Neuronal stem cell (in vitro differentiated cells): ENCODE data around the gene EIF4A3. TPM values are rescaled to one million over a fixed set of nuclear protein-coding genes. Genes with fewer than 3 reads are reported as not detected.

ENCODE experiments used
- DNase-seq: peaks from one replicate; pipeline ENCODE4 v3.0.0-alpha.2; 2013; ENCODE audit warnings: low spot score
- H2AFZ ChIP-seq: one replicate; pipeline ENCODE4 v1.6.1; 2013; ENCODE audit warnings: mild to moderate bottlenecking, low read length, inconsistent platforms
- H2AK5ac ChIP-seq: 2 replicates; pipeline ENCODE4 v1.6.1; 2013; ENCODE audit warnings: low read depth, mild to moderate bottlenecking, inconsistent platforms, low read length, moderate library complexity, mixed read lengths
- H2BK120ac ChIP-seq: 2 replicates; pipeline ENCODE4 v1.6.1; 2013; ENCODE audit warnings: low read depth, mild to moderate bottlenecking, inconsistent platforms, low read length, moderate library complexity, mixed read lengths
- H2BK12ac ChIP-seq: one replicate; pipeline ENCODE4 v1.6.1; 2013; ENCODE audit warnings: low read length, inconsistent platforms
- H2BK15ac ChIP-seq: 2 replicates; pipeline ENCODE4 v1.6.1; 2013; ENCODE audit warnings: mild to moderate bottlenecking, low read length, inconsistent platforms, mixed read lengths
- H2BK5ac ChIP-seq: one replicate; pipeline ENCODE4 v1.6.1; 2013; ENCODE audit warnings: inconsistent platforms, mild to moderate bottlenecking, low read length, moderate library complexity
- H3K14ac ChIP-seq: one replicate; pipeline ENCODE4 v1.6.1; 2013; ENCODE audit warnings: low read length, inconsistent platforms
- H3K18ac ChIP-seq: 2 replicates; pipeline ENCODE4 v1.6.1; 2013; ENCODE audit warnings: low read length, inconsistent platforms
- H3K23ac ChIP-seq: 2 replicates; pipeline ENCODE4 v1.6.1; 2013; ENCODE audit warnings: low read depth, mild to moderate bottlenecking, mixed read lengths, low read length, inconsistent platforms; ENCODE audit not compliant: poor library complexity
- H3K27ac ChIP-seq: replicated peaks from 3 replicates; pipeline ENCODE4 v1.5.1; 2013; ENCODE audit warnings: low read length, inconsistent platforms
- H3K27me3 ChIP-seq, 3 experiments: 2 replicates each; pipeline ENCODE4 v1.6.1; 2013; ENCODE audit warnings: low read length in 3 of 3, mild to moderate bottlenecking in 2 of 3, inconsistent platforms in 1 of 3, low read depth in 1 of 3, mixed read lengths in 1 of 3, moderate library complexity in 1 of 3; ENCODE audit not compliant: control insufficient read depth in 3 of 3, insufficient read depth in 3 of 3
- H3K36me3 ChIP-seq, 2 donors: replicated peaks in 1 of 2; 2 replicates each; pipeline ENCODE4 v1.6.1; 2013; ENCODE audit warnings: low read length in 2 of 2; ENCODE audit not compliant: control insufficient read depth in 2 of 2, insufficient read depth in 2 of 2
- H3K4ac ChIP-seq: 2 replicates; pipeline ENCODE4 v1.6.1; 2013; ENCODE audit warnings: inconsistent platforms, mild to moderate bottlenecking, low read length, moderate library complexity
- H3K4me1 ChIP-seq, 2 donors: 1 replicate in 1 of 2; 2 replicates in 1 of 2; pipeline ENCODE4 v1.6.1; 2013; ENCODE audit warnings: low read length in 2 of 2, low read depth in 1 of 2; ENCODE audit not compliant: control insufficient read depth in 2 of 2, insufficient read depth in 1 of 2
- H3K4me2 ChIP-seq: one replicate; pipeline ENCODE4 v1.6.1; 2013; ENCODE audit warnings: mild to moderate bottlenecking, low read length, inconsistent platforms; ENCODE audit not compliant: insufficient read depth, poor library complexity, severe bottlenecking
- H3K4me3 ChIP-seq, 2 donors: 2 replicates each; pipeline ENCODE4 v1.5.1; 2013; ENCODE audit warnings: low read length in 2 of 2, mild to moderate bottlenecking in 2 of 2, inconsistent platforms in 1 of 2, moderate library complexity in 1 of 2
- H3K79me1 ChIP-seq: one replicate; pipeline ENCODE4 v1.6.1; 2013; ENCODE audit warnings: low read depth, mild to moderate bottlenecking, inconsistent platforms, low read length, moderate library complexity
- H3K9ac ChIP-seq: one replicate; pipeline ENCODE4 v1.6.1; 2013; ENCODE audit warnings: mild to moderate bottlenecking, low read depth, low read length, inconsistent platforms; ENCODE audit not compliant: poor library complexity
- H3K9me3 ChIP-seq, 2 donors: replicated peaks in 1 of 2; 2 replicates each; pipeline versions ENCODE3 to v1.6.1; 2013; ENCODE audit warnings: low read length in 2 of 2, mild to moderate bottlenecking in 2 of 2, inconsistent platforms in 1 of 2, low read depth in 1 of 2, mixed read lengths in 1 of 2, moderate library complexity in 1 of 2; ENCODE audit not compliant: control insufficient read depth in 2 of 2, insufficient read depth in 1 of 2
- H4K8ac ChIP-seq: one replicate; pipeline ENCODE4 v1.6.1; 2013; ENCODE audit warnings: low read depth, mild to moderate bottlenecking, inconsistent platforms, low read length, moderate library complexity
- H4K91ac ChIP-seq: one replicate; pipeline ENCODE4 v1.6.1; 2013; ENCODE audit warnings: low read length, low read depth, mild to moderate bottlenecking, inconsistent platforms; ENCODE audit not compliant: poor library complexity
- WGBS, 2 donors: extraction: QIAGEN DNeasy Blood & Tissue Kit; methylation state at CpG; one replicate each; pipeline ENCODE4 v1.1.7; 2013; ENCODE audit warnings: missing lambda C conversion rate in 2 of 2, mixed read lengths in 1 of 2; ENCODE audit not compliant: insufficient read length in 2 of 2, insufficient replicate concordance in 1 of 2; ENCODE audit errors: extremely low coverage in 2 of 2; 5-methylcytosine and 5-hydroxymethylcytosine counted together
- polyA plus RNA-seq, 2 experiments: library from polyadenylated mRNA; stranded (reverse); fragments of 200-250 nt; gene quantifications; one replicate each; pipeline ENCODE4 v1.2.3, GENCODE V29; 2013

The EIF4A3 gene
- 66.1 TPM for polyA plus RNA-seq (2013, experiment 1 of 2)
- 64.7 TPM for polyA plus RNA-seq (2013, experiment 2 of 2)

DNA sequence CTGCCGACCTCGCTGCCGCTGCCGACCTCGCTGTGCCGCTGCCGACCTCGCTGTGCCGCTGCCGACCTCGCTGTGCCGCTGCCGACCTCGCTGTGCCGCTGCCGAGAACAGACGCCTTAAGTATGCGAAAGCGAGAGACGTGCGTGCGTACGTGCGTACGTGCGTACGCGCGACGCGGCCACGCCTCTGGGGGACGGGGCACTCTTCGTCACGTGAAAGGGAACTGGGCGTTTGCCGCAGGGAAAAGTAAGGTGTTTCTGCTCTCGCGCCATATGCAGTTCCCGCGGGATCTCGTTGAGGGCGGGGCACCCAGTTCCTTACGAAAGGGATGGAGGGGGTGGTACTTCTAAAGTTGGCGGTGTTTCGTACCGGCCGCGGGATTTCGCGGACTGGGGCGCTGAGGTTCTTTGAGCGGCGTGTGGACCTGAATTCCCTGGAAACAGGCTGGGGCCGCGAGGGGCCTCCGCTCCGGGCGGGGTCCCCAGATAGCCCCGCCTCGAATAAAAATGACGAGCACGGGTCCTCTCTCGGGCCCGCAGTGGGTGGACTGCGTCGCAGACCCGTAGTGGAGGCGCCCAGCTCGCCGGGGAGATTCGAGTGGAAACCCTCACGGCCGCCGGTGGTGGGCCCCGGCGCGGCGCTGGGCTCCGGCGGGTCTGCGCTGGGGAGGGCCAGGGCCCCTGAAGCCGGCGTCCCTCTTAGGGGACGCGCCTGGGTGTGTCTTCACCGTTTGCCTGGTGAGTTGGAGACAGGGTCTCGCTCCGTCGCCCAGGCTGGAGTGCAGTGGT, at the start of gene EIF4A3:
EIF4A3 (minus strand) TSS at position 94 of the 788 bp plus-strand sequence. CDS start 167 bp downstream, outside the sequence.
- no CpG with 5 or more reads among the region's 90 CpGs for WGBS, 2 donors
- Histone ChIP-seq H3K27ac (peak within 1 kb of the TSS; percentile 62), H2BK15ac (no peak within 1 kb of the TSS), H3K9me3 (no peaks in the 10 kb centered on the region), H3K14ac (no peak within 1 kb of the TSS), H4K91ac (no peak within 1 kb of the TSS), H2BK120ac (peak within 1 kb of the TSS; percentile 17), H2BK5ac (peak within 1 kb of the TSS; percentile 30), H2AFZ (peak within 1 kb of the TSS; percentile 95), H2AK5ac (peak within 1 kb of the TSS; percentile 34), H3K18ac (peak within 1 kb of the TSS; percentile 91), H3K27me3 (no peaks in the 10 kb centered on the region), H3K4me3 (peak within 1 kb of the TSS; percentile 93 to 99), H3K4me1 (peaks cover 10 to 24% of the 10 kb centered on the region in 2 donors), H3K36me3 (peaks cover 8 to 34% of the 10 kb centered on the region in 2 donors), H3K23ac (peak within 1 kb of the TSS; percentile 49), H2BK12ac (no peak within 1 kb of the TSS), H3K79me1 (peaks cover 9% of the 10 kb centered on the region), H3K9ac (peak within 1 kb of the TSS; percentile 97), H4K8ac (no peak within 1 kb of the TSS), H3K4me2 (peak within 1 kb of the TSS; percentile 74), H3K4ac (no peak within 1 kb of the TSS)
- peak; percentile 98 for DNase-seq

DNA sequence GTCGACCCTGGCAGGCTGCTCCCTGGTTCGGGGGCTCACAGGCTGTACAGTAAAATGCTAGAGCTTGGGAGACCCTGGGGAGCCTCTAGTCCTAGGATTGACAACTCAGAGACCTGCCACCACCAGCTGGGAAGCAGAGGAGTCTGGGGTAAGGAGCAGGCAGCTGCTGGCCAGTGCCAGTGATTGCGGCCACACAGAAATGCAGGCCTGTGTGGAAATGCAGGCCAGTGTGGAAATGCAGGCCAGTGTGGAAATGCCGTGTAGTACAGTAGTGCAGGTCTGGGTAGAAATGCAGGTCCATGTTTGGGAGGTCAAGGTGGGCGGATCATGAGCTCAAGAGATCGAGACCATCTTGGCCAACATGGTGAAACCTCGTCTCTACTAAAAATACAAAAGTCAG, 49.7 kb upstream of the EIF4A3 start:
- no peak for DNase-seq
- no peaks in the 10 kb centered on the region for H3K36me3 ChIP-seq
- H2AK5ac ChIP-seq = peak overlapping the region; percentile 75
- H2BK12ac ChIP-seq = no peak overlapping the region
- H3K4me3 ChIP-seq = no peak overlapping the region
- no peaks in the 10 kb centered on the region for H3K79me1 ChIP-seq
- no peak overlapping the region for H2AFZ ChIP-seq
- H3K27me3 ChIP-seq = peaks cover 0 to 18% (median 0%) of the 10 kb centered on the region in 3 experiments
- no peak overlapping the region for H3K9ac ChIP-seq
- peaks cover 8 to 10% of the 10 kb centered on the region in 2 donors for H3K4me1 ChIP-seq
- peak overlapping the region; percentile 71 for H3K14ac ChIP-seq
- H2BK15ac ChIP-seq = peak overlapping the region; percentile 85
- no peak overlapping the region for H2BK120ac ChIP-seq
- H3K9me3 ChIP-seq = no peaks in the 10 kb centered on the region
- no peak overlapping the region for H4K8ac ChIP-seq
- WGBS, 2 donors = no CpG with 5 or more reads among the region's 7 CpGs
- H3K4ac ChIP-seq = no peak overlapping the region
- peak overlapping the region; percentile 16 for H2BK5ac ChIP-seq
- H3K23ac ChIP-seq = peak overlapping the region; percentile 68
- H3K18ac ChIP-seq = peak overlapping the region; percentile 71
- no peak overlapping the region for H3K4me2 ChIP-seq
- H3K27ac ChIP-seq = no peak overlapping the region
- H4K91ac ChIP-seq = no peak overlapping the region

DNA sequence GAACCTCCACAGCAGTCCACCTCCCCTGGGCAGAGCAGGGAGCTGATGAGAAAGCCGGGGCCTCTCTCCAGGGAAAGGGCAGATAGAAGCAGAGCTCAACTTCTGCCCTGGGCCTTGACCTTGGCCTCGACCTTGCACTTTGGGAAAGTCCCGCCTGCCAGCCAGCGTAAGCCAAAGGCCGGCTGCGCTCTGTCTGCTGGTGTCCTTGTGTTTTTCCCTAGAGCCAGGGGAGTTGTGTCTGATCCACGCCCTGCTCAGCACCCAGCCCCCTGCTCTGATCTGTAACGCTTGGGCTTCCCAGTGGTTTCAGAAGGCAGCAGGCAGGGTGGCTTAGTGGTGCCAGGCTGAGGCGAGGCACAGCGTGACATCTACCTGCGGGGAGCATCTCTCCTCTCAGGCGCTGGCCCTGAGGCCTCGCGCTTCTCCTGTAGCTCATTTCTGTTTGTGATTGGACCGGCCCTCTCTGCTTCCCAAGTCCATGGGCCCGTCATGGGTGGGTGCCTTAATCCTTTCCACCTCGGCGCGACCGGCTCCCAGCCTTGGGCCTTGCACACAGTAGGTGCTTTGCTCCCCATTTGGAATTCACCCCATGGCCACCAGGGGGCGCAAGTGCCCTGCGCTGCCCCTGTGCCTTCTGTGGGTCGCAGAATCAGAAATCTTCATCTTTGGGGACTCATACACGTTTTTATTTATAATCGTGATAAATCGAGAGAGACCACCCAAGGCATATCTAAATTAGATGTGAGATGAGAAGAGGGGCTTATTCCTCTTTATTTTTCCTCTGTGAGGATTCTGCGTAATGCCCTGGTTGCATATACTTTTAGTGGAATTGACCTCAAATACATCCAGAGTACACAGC, 49.0 kb upstream of the EIF4A3 start:
- Histone ChIP-seq H3K36me3 (no peaks in the 10 kb centered on the region), H3K9me3 (no peaks in the 10 kb centered on the region), H3K14ac (peak overlapping the region; percentile 17), H2AK5ac (peak overlapping the region; percentile 84), H2BK12ac (peak overlapping the region; percentile 22), H3K4me1 (peaks cover 10 to 14% of the 10 kb centered on the region in 2 donors), H3K4me2 (no peak overlapping the region), H3K79me1 (no peaks in the 10 kb centered on the region), H3K23ac (peak overlapping the region; percentile 89), H3K9ac (no peak overlapping the region), H2AFZ (no peak overlapping the region), H3K4me3 (no peak overlapping the region), H4K91ac (no peak overlapping the region), H3K18ac (no peak overlapping the region), H2BK15ac (peak overlapping the region; percentile 85), H2BK5ac (no peak overlapping the region), H4K8ac (peak overlapping the region; percentile 65), H3K27ac (no peak overlapping the region), H3K4ac (no peak overlapping the region), H3K27me3 (peaks cover 0 to 21% (median 0%) of the 10 kb centered on the region in 3 experiments), H2BK120ac (peak overlapping the region; percentile 61)
- no CpG with 5 or more reads among the region's 27 CpGs for WGBS, 2 donors
- no peak for DNase-seq
